GM23338 (cell line): Measurements from ENCODE around the gene NPAS4. TPM values are rescaled to one million over a fixed set of nuclear protein-coding genes. Genes with fewer than 3 reads are reported as not detected.

Experiments used
- ATAC-seq: fragments of 200-7000 bp; cut with Tn5 transposase; 3 replicates; pipeline ENCODE4 v1.9.1; 2020
- DNase-seq: peaks from one replicate; pipeline ENCODE4 v3.0.0-alpha.2; 2015; ENCODE audit warnings: low spot score
- H2AFZ ChIP-seq: fragments of 200-600 bp; sonication (generic); 2 replicates; pipeline ENCODE4 v1.8.0; 2016; ENCODE audit warnings: antibody characterized with exemption, mild to moderate bottlenecking, moderate library complexity
- H3F3A ChIP-seq: fragments of 200-600 bp; sonication (generic); replicated peaks from 2 replicates; pipeline ENCODE4 v1.8.0; 2017; ENCODE audit warnings: antibody characterized with exemption, mixed run types, low read depth
- H3K27ac ChIP-seq: fragments of 200-600 bp; sonication (generic); 2 replicates; pipeline ENCODE4 v1.6.1; 2016; ENCODE audit warnings: low read depth
- H3K27me3 ChIP-seq: fragments of 200-600 bp; sonication (generic); 2 replicates; pipeline ENCODE4 v1.8.0; 2016; ENCODE audit warnings: mild to moderate bottlenecking, mixed run types, moderate library complexity; ENCODE audit not compliant: insufficient read depth
- H3K36me3 ChIP-seq: fragments of 200-600 bp; sonication (generic); 2 replicates; pipeline ENCODE4 v1.8.0; 2016; ENCODE audit warnings: mild to moderate bottlenecking; ENCODE audit not compliant: insufficient read depth
- H3K4me1 ChIP-seq: fragments of 200-600 bp; sonication (generic); 2 replicates; pipeline ENCODE4 v1.8.0; 2016; ENCODE audit warnings: mild to moderate bottlenecking, moderate library complexity; ENCODE audit not compliant: insufficient read depth
- H3K4me2 ChIP-seq: fragments of 200-600 bp; sonication (generic); 2 replicates; pipeline ENCODE4 v1.7.1; 2017; ENCODE audit warnings: mixed run types
- H3K4me3 ChIP-seq: fragments of 200-600 bp; sonication (generic); 2 replicates; pipeline ENCODE4 v1.6.1; 2016; ENCODE audit warnings: mixed run types
- H3K79me2 ChIP-seq: fragments of 200-600 bp; sonication (generic); replicated peaks from 2 replicates; pipeline ENCODE4 v1.8.0; 2017; ENCODE audit warnings: mild to moderate bottlenecking; ENCODE audit not compliant: insufficient read depth
- H3K9me2 ChIP-seq: fragments of 200-600 bp; sonication (generic); 2 replicates; pipeline ENCODE4 v1.8.0; 2017; ENCODE audit not compliant: insufficient read depth
- H4K20me1 ChIP-seq: fragments of 200-600 bp; sonication (generic); replicated peaks from 2 replicates; pipeline ENCODE4 v1.8.0; 2017; ENCODE audit warnings: mild to moderate bottlenecking; ENCODE audit not compliant: insufficient read depth
- H3K27ac Mint-ChIP-seq: 2 replicates; pipeline ENCODE4 v1.8.0; 2020; ENCODE audit warnings: inconsistent platforms, mild to moderate bottlenecking, moderate library complexity, mixed read lengths
- H3K27me3 Mint-ChIP-seq: 3 replicates; pipeline ENCODE4 v1.8.0; 2022; ENCODE audit warnings: low read depth, mild to moderate bottlenecking, moderate library complexity, mixed read lengths, inconsistent platforms; ENCODE audit not compliant: insufficient read depth, poor library complexity
- H3K36me3 Mint-ChIP-seq: 3 replicates; pipeline ENCODE4 v1.8.0; 2021; ENCODE audit warnings: low read depth, mild to moderate bottlenecking, inconsistent platforms, moderate library complexity, mixed read lengths
- H3K4me1 Mint-ChIP-seq: 3 replicates; pipeline ENCODE4 v1.8.0; 2020; ENCODE audit warnings: mild to moderate bottlenecking, inconsistent platforms, mixed read lengths
- H3K4me3 Mint-ChIP-seq: 3 replicates; pipeline ENCODE4 v1.8.0; 2021; ENCODE audit warnings: moderate library complexity, mild to moderate bottlenecking, inconsistent platforms, mixed read lengths
- H3K9me3 Mint-ChIP-seq: 3 replicates; pipeline ENCODE4 v1.8.0; 2020; ENCODE audit warnings: moderate library complexity, mild to moderate bottlenecking, inconsistent platforms, mixed read lengths
- CREB1 ChIP-seq: fragments of 250-450 bp; sonication (Bioruptor Pico); IDR thresholded peaks from 2 replicates; pipeline ENCODE4 v1.5.0; 2020; ENCODE audit warnings: low read depth, mild to moderate bottlenecking, moderate library complexity
- EZH2 ChIP-seq: fragments of 200-600 bp; sonication (generic); IDR thresholded peaks from one replicate; pipeline ENCODE4 v1.8.0; 2017; ENCODE audit warnings: antibody characterized with exemption, mild to moderate bottlenecking, low read depth; ENCODE audit not compliant: unreplicated experiment
- EZH2phosphoT487 ChIP-seq: fragments of 200-600 bp; sonication (generic); IDR thresholded peaks from one replicate; pipeline ENCODE4 v1.8.1; 2018; ENCODE audit warnings: antibody characterized with exemption; ENCODE audit not compliant: unreplicated experiment
- JUNB ChIP-seq: IDR thresholded peaks from one replicate; pipeline ENCODE4 v1.6.1; 2016; ENCODE audit warnings: antibody characterized with exemption; ENCODE audit not compliant: unreplicated experiment
- NANOG ChIP-seq: IDR thresholded peaks from 2 replicates; pipeline ENCODE4 v1.6.1; 2016; ENCODE audit warnings: antibody characterized with exemption, borderline replicate concordance
- POLR2AphosphoS5 ChIP-seq: IDR thresholded peaks from 2 replicates; pipeline ENCODE4 v1.6.1; 2016; ENCODE audit warnings: antibody characterized with exemption, low read depth
- REST ChIP-seq: IDR thresholded peaks from one replicate; pipeline ENCODE4 v1.6.1; 2018; ENCODE audit warnings: antibody characterized with exemption; ENCODE audit not compliant: unreplicated experiment
- STAT1 ChIP-seq: IDR thresholded peaks from one replicate; pipeline ENCODE4 v1.6.1; 2016; ENCODE audit warnings: antibody characterized with exemption; ENCODE audit not compliant: unreplicated experiment
- ZNF114 ChIP-seq: fragments of 250-450 bp; sonication (Bioruptor Pico); IDR thresholded peaks from 2 replicates; pipeline ENCODE4 v1.5.0; 2020; ENCODE audit warnings: mild to moderate bottlenecking, moderate library complexity
- ZNF331 ChIP-seq: fragments of 250-450 bp; sonication (Bioruptor Pico); IDR thresholded peaks from 2 replicates; pipeline ENCODE4 v1.5.0; 2020; ENCODE audit warnings: low read depth, mild to moderate bottlenecking, moderate library complexity
- ZNF462 ChIP-seq: fragments of 250-450 bp; sonication (Bioruptor Pico); IDR thresholded peaks from 2 replicates; pipeline ENCODE4 v1.5.0; 2020; ENCODE audit warnings: mild to moderate bottlenecking, moderate library complexity
- polyA plus RNA-seq: library from polyadenylated mRNA; unstranded; fragments of >200 nt; fragmentation: Nextera tagmentation; extraction: Ambion mirVana; gene quantifications from 2 replicates; pipeline ENCODE4 v1.2.1, GENCODE V29; 2016
- total RNA-seq: library from RNA; depleted of rRNA; stranded (reverse); fragments of >200 nt; shearing (Covaris generic); gene quantifications from 2 replicates; pipeline ENCODE4 v1.2.3, GENCODE V29; 2014
- TF ChIP-seq, protein P1 (sequence below): IDR thresholded peaks from 2 replicates; pipeline ENCODE4 v1.6.1; 2016; ENCODE audit warnings: antibody characterized with exemption
- TF ChIP-seq, protein P2 (sequence below), 2 experiments: fragments of 200-600 bp in 1 of 2; sonication (generic) in 1 of 2; conservative IDR thresholded peaks; 2 replicates each; pipeline versions ENCODE4 v1.5.1 to v1.6.1; 2016 to 2017; ENCODE audit warnings: antibody characterized with exemption in 2 of 2, low read depth in 2 of 2, mild to moderate bottlenecking in 2 of 2, moderate library complexity in 1 of 2

The NPAS4 gene
- total and polyA plus RNA-seq, 2 experiments from 2014 or later = 0.71 to 0.97 TPM

DNA sequence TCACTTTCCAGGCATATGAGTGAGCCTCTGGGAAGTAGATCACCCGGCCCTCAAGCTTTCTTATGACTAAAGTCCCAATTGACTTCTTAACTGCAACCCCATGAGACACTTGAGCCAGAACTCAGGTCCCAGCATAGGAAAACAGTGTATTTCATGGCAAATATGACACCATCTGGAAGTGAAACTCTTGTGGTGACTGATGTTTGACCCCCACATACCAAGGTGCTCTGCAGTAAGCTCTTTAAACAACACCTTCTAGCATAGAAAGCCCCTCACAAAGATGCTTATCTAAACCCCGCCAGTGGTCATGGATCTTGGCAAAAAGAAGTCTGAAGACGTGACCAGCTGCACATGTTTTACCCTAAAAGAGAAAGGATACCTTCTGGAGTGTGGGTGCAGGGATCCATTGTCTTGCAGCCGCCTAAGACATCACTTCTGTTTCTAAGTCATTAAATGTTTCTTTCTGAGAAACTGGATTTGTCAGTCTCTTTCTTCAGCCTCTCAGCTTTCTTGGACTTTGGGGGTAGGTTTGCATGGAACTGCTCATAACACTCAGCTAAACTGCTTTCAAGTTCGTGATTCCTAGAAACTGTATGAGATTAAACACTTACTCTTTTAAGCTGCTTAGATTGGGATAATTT, 38.4 kb downstream of the NPAS4 start:
- peaks cover 34% of the 10 kb centered on the region for H3K9me3 Mint-ChIP-seq
- no peak for TF ChIP-seq ZNF114 (CRISPR knock-in tag)
- TF ChIP-seq NANOG = no peak
- no peak for TF ChIP-seq STAT1
- TF ChIP-seq CREB1 (CRISPR knock-in tag) = no peak
- no peak for TF ChIP-seq EZH2
- no peak for TF ChIP-seq JUNB
- TF ChIP-seq, protein P1, sequence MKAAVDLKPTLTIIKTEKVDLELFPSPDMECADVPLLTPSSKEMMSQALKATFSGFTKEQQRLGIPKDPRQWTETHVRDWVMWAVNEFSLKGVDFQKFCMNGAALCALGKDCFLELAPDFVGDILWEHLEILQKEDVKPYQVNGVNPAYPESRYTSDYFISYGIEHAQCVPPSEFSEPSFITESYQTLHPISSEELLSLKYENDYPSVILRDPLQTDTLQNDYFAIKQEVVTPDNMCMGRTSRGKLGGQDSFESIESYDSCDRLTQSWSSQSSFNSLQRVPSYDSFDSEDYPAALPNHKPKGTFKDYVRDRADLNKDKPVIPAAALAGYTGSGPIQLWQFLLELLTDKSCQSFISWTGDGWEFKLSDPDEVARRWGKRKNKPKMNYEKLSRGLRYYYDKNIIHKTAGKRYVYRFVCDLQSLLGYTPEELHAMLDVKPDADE = no peak
- TF ChIP-seq POLR2AphosphoS5 = no peak
- TF ChIP-seq REST = no peak
- TF ChIP-seq ZNF462 = no peak
- TF ChIP-seq, protein P2, sequence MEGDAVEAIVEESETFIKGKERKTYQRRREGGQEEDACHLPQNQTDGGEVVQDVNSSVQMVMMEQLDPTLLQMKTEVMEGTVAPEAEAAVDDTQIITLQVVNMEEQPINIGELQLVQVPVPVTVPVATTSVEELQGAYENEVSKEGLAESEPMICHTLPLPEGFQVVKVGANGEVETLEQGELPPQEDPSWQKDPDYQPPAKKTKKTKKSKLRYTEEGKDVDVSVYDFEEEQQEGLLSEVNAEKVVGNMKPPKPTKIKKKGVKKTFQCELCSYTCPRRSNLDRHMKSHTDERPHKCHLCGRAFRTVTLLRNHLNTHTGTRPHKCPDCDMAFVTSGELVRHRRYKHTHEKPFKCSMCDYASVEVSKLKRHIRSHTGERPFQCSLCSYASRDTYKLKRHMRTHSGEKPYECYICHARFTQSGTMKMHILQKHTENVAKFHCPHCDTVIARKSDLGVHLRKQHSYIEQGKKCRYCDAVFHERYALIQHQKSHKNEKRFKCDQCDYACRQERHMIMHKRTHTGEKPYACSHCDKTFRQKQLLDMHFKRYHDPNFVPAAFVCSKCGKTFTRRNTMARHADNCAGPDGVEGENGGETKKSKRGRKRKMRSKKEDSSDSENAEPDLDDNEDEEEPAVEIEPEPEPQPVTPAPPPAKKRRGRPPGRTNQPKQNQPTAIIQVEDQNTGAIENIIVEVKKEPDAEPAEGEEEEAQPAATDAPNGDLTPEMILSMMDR (conservative IDR thresholded peaks at IDR 0.05; ENCODE audit: low read depth in 2 of 2) = no peak
- no peak for TF ChIP-seq EZH2phosphoT487
- TF ChIP-seq ZNF331 (CRISPR knock-in tag) = no peak
- H3K27me3 ChIP-seq = no peaks in the 10 kb centered on the region
- H3K9me2 ChIP-seq = no peaks in the 10 kb centered on the region
- H3F3A ChIP-seq = no peaks in the 10 kb centered on the region
- H2AFZ ChIP-seq = no peak overlapping the region
- H3K27ac ChIP-seq = no peak overlapping the region
- no peak overlapping the region for H3K4me3 ChIP-seq
- no peaks in the 10 kb centered on the region for H3K36me3 ChIP-seq
- H3K4me1 Mint-ChIP-seq = peaks cover 5% of the 10 kb centered on the region
- H3K36me3 Mint-ChIP-seq = peaks cover 25% of the 10 kb centered on the region
- H3K4me3 Mint-ChIP-seq = no peak overlapping the region
- H4K20me1 ChIP-seq = no peaks in the 10 kb centered on the region
- DNase-seq (no peak), ATAC-seq (no peak)
- H3K27me3 Mint-ChIP-seq = peaks cover 12% of the 10 kb centered on the region
- H3K4me1 ChIP-seq = no peaks in the 10 kb centered on the region
- no peak overlapping the region for H3K27ac Mint-ChIP-seq
- no peaks in the 10 kb centered on the region for H3K79me2 ChIP-seq
- H3K4me2 ChIP-seq = no peak overlapping the region
